Activated CD4-positive, alpha-beta T cell treated with anti-CD3 and anti-CD28 coated beads, Interleukin-2, amount 50 U/mL, for 24 hours (primary cell): ENCODE data around the gene KCNK4.

Experiments used
- DNase-seq, 2 donors: peaks; one replicate each; pipeline ENCODE4 v3.0.0-alpha.2; 2020; ENCODE audit warnings: low read depth in 1 of 2, low spot score in 1 of 2

KCNK4 gene

DNA sequence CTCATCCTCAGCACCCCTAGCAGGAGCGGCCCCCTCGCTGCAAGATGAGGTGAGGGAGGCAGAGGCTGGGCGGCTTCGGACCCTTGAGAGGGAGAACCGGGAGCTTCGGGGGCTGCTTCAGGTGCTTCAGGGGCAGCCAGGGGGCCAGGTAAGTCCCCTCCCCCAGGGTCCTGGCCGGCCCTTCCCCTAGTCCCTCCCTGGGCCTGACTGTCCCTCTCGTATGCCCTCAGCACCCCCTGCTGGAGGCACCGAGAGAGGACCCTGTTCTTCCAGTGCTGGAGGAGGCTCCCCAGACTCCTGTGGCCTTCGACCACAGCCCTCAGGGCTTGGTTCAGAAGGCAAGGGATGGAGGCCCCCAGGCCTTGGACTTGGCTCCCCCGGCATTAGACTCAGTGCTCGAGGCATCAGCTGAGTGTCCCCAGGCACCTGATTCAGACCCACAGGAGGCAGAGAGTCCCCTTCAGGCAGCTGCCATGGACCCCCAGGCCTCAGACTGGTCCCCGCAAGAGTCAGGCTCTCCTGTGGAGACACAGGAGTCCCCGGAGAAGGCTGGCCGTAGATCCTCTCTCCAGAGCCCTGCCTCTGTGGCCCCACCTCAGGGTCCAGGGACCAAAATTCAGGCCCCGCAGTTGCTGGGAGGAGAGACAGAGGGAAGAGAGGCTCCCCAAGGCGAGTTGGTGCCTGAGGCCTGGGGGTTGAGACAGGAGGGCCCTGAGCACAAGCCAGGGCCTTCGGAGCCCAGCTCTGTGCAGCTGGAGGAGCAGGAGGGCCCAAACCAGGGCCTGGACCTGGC is 52.9 kb downstream of the KCNK4 start:
- DNase-seq: no peak

DNA sequence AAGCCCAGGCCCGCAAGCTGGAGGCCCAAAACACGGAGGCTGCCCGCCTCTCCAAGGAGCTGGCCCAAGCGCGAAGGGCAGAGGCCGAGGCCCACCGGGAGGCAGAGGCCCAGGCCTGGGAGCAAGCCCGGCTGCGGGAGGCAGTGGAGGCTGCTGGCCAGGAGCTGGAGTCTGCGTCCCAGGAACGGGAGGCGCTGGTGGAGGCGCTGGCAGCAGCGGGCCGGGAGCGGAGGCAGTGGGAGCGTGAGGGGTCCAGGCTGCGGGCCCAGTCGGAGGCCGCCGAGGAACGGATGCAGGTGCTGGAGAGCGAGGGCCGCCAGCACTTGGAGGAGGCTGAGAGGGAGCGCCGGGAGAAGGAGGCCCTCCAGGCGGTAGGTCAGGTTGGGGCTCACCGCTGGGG is 53.7 kb downstream of the KCNK4 start:
- DNase-seq: no peak

DNA sequence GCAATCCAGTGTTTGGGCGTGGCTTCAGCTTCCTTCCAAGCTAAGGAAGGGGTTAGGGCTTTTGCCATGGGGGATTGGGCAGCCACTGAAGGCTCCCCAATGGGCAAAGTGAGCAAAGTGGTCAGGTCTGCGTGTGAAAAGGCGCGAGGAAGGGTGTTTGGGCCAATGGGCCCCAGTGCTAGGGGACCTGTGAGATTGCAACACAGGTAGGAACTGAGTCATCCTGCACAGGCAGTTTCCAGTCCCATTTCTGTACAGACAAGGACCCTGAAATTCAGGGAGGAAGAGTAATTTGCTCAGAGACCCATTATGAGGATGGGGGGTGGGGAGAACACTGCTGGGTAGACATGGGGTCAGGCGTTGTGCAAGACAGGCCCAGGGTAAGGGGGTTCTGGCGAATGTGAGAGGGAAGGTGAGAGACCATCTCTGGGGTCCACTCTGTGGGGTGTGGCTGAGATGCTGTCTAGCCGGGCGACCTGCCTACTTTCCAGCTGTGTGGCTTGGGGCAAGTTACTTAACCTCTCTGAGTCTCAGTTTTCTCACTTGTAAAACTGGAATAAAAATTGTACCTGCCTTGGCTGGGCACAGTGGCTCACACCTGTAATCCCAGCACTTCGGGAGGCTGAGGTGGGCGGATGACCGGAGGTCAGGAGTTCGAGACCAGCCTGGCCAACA is 56.2 kb downstream of the KCNK4 start:
- DNase-seq: no peak

DNA sequence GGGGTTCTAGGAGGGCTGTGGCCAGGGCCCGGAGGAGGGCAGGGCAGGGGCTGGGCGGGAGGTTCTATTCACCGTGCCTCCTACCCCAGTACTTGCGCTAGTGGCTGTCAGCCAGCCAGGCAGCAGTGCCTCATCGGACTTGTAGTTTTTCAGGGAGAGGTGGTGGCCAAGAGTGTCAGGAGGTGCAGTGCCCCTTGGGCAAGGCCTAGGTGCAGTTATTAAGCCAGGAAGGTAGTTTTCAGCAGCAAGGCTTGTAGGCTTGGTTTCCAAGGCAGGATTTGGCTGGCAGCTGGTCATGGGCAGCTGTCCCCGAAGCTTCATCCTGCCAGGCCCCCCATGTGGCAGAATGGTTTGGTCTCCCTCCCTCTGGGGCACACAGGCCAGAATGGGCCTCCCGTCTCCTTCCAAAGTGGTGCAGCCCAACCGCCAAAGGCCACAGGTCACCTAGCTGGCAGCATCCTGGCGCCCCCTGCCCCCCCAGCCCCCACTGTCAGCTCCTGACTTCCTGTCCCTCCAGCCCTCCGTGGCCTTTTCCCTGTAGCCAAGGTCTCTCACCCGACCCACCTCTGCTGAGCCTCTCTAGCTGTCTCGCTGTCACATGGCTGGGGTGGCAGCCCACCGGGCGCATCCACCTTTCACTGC is 57.4 kb downstream of the KCNK4 start:
- no peak for DNase-seq

DNA sequence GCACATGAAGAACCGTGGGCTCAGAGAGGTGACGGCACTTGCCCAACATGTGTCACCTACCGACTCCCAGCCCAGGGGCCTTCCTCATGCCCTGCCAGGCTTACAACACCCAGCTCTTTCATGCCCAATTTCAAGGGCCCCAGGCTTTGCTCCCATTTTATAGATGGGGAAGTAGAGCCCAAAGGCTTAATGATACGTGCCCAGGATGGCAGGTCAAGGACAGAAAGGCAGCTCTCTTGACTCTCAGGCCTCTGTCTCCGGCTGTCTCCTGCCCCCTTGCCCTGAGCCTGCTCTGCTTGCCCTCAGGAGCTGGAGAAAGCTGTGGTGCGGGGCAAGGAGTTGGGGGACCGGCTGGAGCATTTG is 57.9 kb downstream of the KCNK4 start:
- no peak for DNase-seq

DNA sequence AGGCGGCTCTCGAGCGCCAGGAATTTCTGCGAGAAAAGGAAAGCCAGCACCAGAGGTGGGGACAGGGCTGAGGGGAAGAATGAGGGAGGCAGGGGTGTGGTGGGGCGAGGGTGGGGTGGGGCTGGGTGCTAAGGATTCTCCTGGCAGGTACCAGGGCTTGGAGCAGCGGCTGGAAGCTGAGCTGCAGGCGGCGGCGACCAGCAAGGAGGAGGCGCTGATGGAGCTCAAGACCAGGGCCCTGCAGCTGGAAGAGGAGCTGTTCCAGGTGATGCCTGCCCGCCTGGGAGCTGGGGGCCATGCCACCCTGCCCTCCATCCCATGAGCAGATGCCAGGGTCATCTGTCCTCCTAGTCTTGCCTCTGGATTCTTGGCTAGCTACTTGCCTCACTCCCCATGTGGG is 58.3 kb downstream of the KCNK4 start:
- DNase-seq: no peak
